ENCODE results near the gene TCOF1. TPM values are rescaled to one million over a fixed set of nuclear protein-coding genes. Genes with fewer than 3 reads are reported as not detected.

TCOF1 gene
- total and polyA plus RNA-seq, 8 donors: 21.8 to 42.6 (median 31.1) TPM

- Histone ChIP-seq H3K27ac (no peak overlapping the region), H3K9me3 (no peaks in the 10 kb centered on the region), H3K36me3 (peaks cover 0 to 100% of the 10 kb centered on the region in 2 donors), H3K27me3 (no peaks in the 10 kb centered on the region), H3K4me1 (no peaks in the 10 kb centered on the region), H3K4me3 (no peak overlapping the region)
- intact Hi-C loops (cut with DNase I): no loop called here
- ATAC-seq: no peak
- peak in 1 of 4 donors; percentile 41 for DNase-seq
- TF ChIP-seq CTCF (IDR thresholded peaks at IDR 0.05): no peak
These were observed 37.6 kb downstream of the TCOF1 start for GRCh38 chr5:150394912-150395687.

GRCh38 chr5:150395688-150395975 lies 38.1 kb downstream of the TCOF1 start:
- DNase-seq (peak in 1 of 4 donors; percentile 3), ATAC-seq (no peak)
- no peaks in the 10 kb centered on the region for H3K27me3 ChIP-seq
- no peak overlapping the region for H3K4me3 ChIP-seq
- H3K27ac ChIP-seq: no peak overlapping the region
- peaks cover 0 to 100% of the 10 kb centered on the region in 2 donors for H3K36me3 ChIP-seq
- no peaks in the 10 kb centered on the region for H3K4me1 ChIP-seq
- H3K9me3 ChIP-seq: no peaks in the 10 kb centered on the region
- intact Hi-C loops (cut with DNase I): no loop called here
- TF ChIP-seq CTCF (IDR thresholded peaks at IDR 0.05): no peak

GRCh38 chr5:150396267-150396666 lies 38.8 kb downstream of the TCOF1 start:
- Histone ChIP-seq H3K27me3 (no peaks in the 10 kb centered on the region), H3K27ac (no peak overlapping the region), H3K4me1 (no peaks in the 10 kb centered on the region), H3K4me3 (no peak overlapping the region), H3K36me3 (peaks cover 0 to 100% of the 10 kb centered on the region in 2 donors), H3K9me3 (no peaks in the 10 kb centered on the region)
- TF ChIP-seq CTCF (IDR thresholded peaks at IDR 0.05): no peak
- ATAC-seq (no peak), DNase-seq (no peak)
- intact Hi-C loops (cut with DNase I): no loop called here

GRCh38 chr5:150397146-150397781 lies 39.8 kb downstream of the TCOF1 start:
- no peak overlapping the region for H3K4me3 ChIP-seq
- TF ChIP-seq CTCF (IDR thresholded peaks at IDR 0.05): no peak
- no peaks in the 10 kb centered on the region for H3K9me3 ChIP-seq
- intact Hi-C loops (cut with DNase I): no loop called here
- H3K36me3 ChIP-seq: peaks cover 0 to 100% of the 10 kb centered on the region in 2 donors
- DNase-seq (no peak), ATAC-seq (peak; percentile 23)
- H3K4me1 ChIP-seq: no peaks in the 10 kb centered on the region
- H3K27me3 ChIP-seq: no peaks in the 10 kb centered on the region
- H3K27ac ChIP-seq: no peak overlapping the region
